GM12878 (cell line): Measurements from ENCODE around the gene NUDT14. TPM values are rescaled to one million over a fixed set of nuclear protein-coding genes. Genes with fewer than 3 reads are reported as not detected.

ENCODE experiments used
- ATAC-seq: fragments of 200-7000 bp; cut with Tn5 transposase; 3 replicates; pipeline ENCODE4 v1.9.1; 2020; ENCODE audit warnings: mild to moderate bottlenecking, moderate library complexity
- BruUV-seq: library from RNA; stranded (reverse); fragments of 400-500 nt; replicated peaks from 2 replicates; lab custom pipeline; 2021; lab: Mats Ljungman, UMichigan
- CTCF ChIA-PET: fragments of 300-600 bp; sonication (Branson Sonifier 250); formaldehyde crosslinking; extraction: SDS; loops from one replicate; lab custom pipeline; 2021; ENCODE audit warnings: inconsistent platforms; lab: Yijun Ruan, JAX
- POLR2A ChIA-PET: fragments of 350-600 bp; formaldehyde crosslinking; extraction: SDS; loops from one replicate; lab custom pipeline; 2021; ENCODE audit warnings: inconsistent platforms; lab: Charles Lee
- RAD21 ChIA-PET: fragments of 300-600 bp; sonication (Branson Sonifier 250); formaldehyde crosslinking; loops from one replicate; lab custom pipeline; 2023; ENCODE audit warnings: antibody characterized with exemption; ENCODE audit not compliant: unreplicated experiment; lab: Charles Lee
- SMC1A ChIA-PET: fragments of 300-600 bp; sonication (Branson Sonifier 250); formaldehyde crosslinking; loops from one replicate; lab custom pipeline; 2023; ENCODE audit not compliant: unreplicated experiment, uncharacterized antibody; lab: Charles Lee
- DNase-seq: peaks from one replicate; pipeline ENCODE4 v3.0.0-alpha.2; 2011; ENCODE audit warnings: low read depth, low spot score
- FAIRE-seq: peaks from 3 replicates; lab custom pipeline; 2011; peaks lifted over from hg19 to GRCh38; lab: Jason Lieb, UNC
- H2AFZ ChIP-seq: 2 replicates; pipeline ENCODE4 v1.6.0; 2011; ENCODE audit warnings: low read depth, low read length, control low read depth; ENCODE audit not compliant: control insufficient read depth
- H3K27ac ChIP-seq: 2 replicates; pipeline ENCODE4 v1.5.1; 2011; ENCODE audit warnings: control low read depth; ENCODE audit not compliant: control insufficient read depth, insufficient read depth
- H3K27me3 ChIP-seq, 2 experiments: replicated peaks in 1 of 2; 2 replicates each; pipeline versions ENCODE4 v1.6.0 to v1.6.1; 2011; ENCODE audit warnings: low read length in 1 of 2; ENCODE audit not compliant: control insufficient read depth in 2 of 2, insufficient read depth in 2 of 2
- H3K36me3 ChIP-seq, 2 experiments: 2 replicates each; pipeline ENCODE4 v1.5.1; 2011; ENCODE audit warnings: low read length in 1 of 2; ENCODE audit not compliant: control insufficient read depth in 2 of 2, insufficient read depth in 2 of 2
- H3K4me1 ChIP-seq: 2 replicates; pipeline ENCODE4 v1.6.1; 2011; ENCODE audit warnings: mild to moderate bottlenecking, low read length, moderate library complexity, mixed read lengths; ENCODE audit not compliant: control insufficient read depth, insufficient read depth
- H3K4me2 ChIP-seq: 2 replicates; pipeline ENCODE4 v1.6.0; 2011; ENCODE audit warnings: control low read depth; ENCODE audit not compliant: control insufficient read depth, insufficient read depth
- H3K4me3 ChIP-seq: fragments of 200-600 bp; sonication (generic); 2 replicates; pipeline ENCODE4 v1.5.1; 2016
- H3K79me2 ChIP-seq: 2 replicates; pipeline ENCODE4 v1.6.0; 2011; ENCODE audit warnings: low read length; ENCODE audit not compliant: control insufficient read depth, insufficient read depth
- H3K9ac ChIP-seq: 2 replicates; pipeline ENCODE4 v1.8.0; 2011; ENCODE audit warnings: low read length, control low read depth, mixed read lengths; ENCODE audit not compliant: control insufficient read depth, insufficient read depth
- H3K9me3 ChIP-seq: replicated peaks from 3 replicates; pipeline ENCODE4 v1.5.1; 2011; ENCODE audit warnings: mild to moderate bottlenecking, low read length; ENCODE audit not compliant: control insufficient read depth, insufficient read depth
- H4K20me1 ChIP-seq: 2 replicates; pipeline ENCODE4 v1.6.0; 2011; ENCODE audit not compliant: control insufficient read depth, insufficient read depth
- CBX5 ChIP-seq: sonication (generic); IDR thresholded peaks from 2 replicates; pipeline ENCODE4 v1.6.1; 2016; ENCODE audit warnings: low read depth, moderate library complexity, mild to moderate bottlenecking, inconsistent platforms
- CREB1 ChIP-seq: IDR thresholded peaks from 2 replicates; pipeline ENCODE4 v1.6.1; 2012; ENCODE audit warnings: low read depth, mild to moderate bottlenecking, inconsistent platforms
- FOXK2 ChIP-seq: fragments of 450-650 bp; IDR thresholded peaks from 2 replicates; pipeline ENCODE4 v1.6.1; 2017; ENCODE audit warnings: mild to moderate bottlenecking, moderate library complexity
- NFYB ChIP-seq: IDR thresholded peaks from 2 replicates; pipeline ENCODE4 v1.6.1; 2011; ENCODE audit warnings: low read depth, mild to moderate bottlenecking, low read length, improper control_type of control experiment, moderate library complexity; ENCODE audit not compliant: insufficient read depth
- RCOR1 ChIP-seq: conservative IDR thresholded peaks from 2 replicates; pipeline ENCODE4 v1.6.1; 2012; ENCODE audit warnings: low read depth, low read length, improper control_type of control experiment
- SMAD1 ChIP-seq: fragments of 450-650 bp; IDR thresholded peaks from 2 replicates; pipeline ENCODE4 v1.6.1; 2018; ENCODE audit warnings: mild to moderate bottlenecking, low read depth; ENCODE audit not compliant: partially characterized antibody
- SMC3 ChIP-seq: IDR thresholded peaks from 2 replicates; pipeline ENCODE4 v1.6.1; 2011; ENCODE audit warnings: low read length, improper control_type of control experiment, borderline replicate concordance
- SP1 ChIP-seq: IDR thresholded peaks from one replicate; pipeline ENCODE4 v1.6.1; 2011; ENCODE audit warnings: low read depth, low read length
- SUPT20H ChIP-seq: IDR thresholded peaks from 2 replicates; pipeline ENCODE4 v1.6.1; 2011; ENCODE audit warnings: low read depth, mild to moderate bottlenecking, low read length, moderate library complexity, borderline replicate concordance; ENCODE audit not compliant: control insufficient read depth
- SUZ12 ChIP-seq: fragments of 200-600 bp; sonication (generic); IDR thresholded peaks from one replicate; pipeline ENCODE4 v1.6.1; 2018; ENCODE audit warnings: antibody characterized with exemption, mild to moderate bottlenecking; ENCODE audit not compliant: unreplicated experiment
- TCF3 ChIP-seq: IDR thresholded peaks from 2 replicates; pipeline ENCODE4 v1.6.1; 2012; ENCODE audit warnings: low read depth, mild to moderate bottlenecking, low read length, borderline replicate concordance; ENCODE audit not compliant: insufficient read depth
- WGBS: methylation state at CpG from one replicate; pipeline ENCODE4 v1.1.6; 2016; ENCODE audit warnings: low lambda C conversion rate; ENCODE audit not compliant: insufficient replicate concordance, insufficient coverage; ENCODE audit errors: missing lambda C conversion rate; 5-methylcytosine and 5-hydroxymethylcytosine counted together
- in situ Hi-C: fragments of 300-500 bp; cut with MboI; formaldehyde crosslinking; loops from 9 replicates; pipeline ENCODE4 v1.14.3; 2018; ENCODE audit warnings: mixed read lengths
- intact Hi-C: fragments of 100-400 bp; cut with micrococcal nuclease; formaldehyde crosslinking; loops from one replicate; pipeline ENCODE4 v1.14.2; 2022; ENCODE audit not compliant: unreplicated experiment
- polyA plus RNA-seq, 11 experiments: library from polyadenylated mRNA; depleted of rRNA in 4 of 11; unstranded in 6 of 11; stranded (reverse) in 5 of 11; fragments of >200 nt; fragmentation: Nextera tagmentation in 4 of 11; fragmentation: Illumina TruSeq in 1 of 11; extraction: Ambion mirVana in 4 of 11; extraction: Trizol in 1 of 11; gene quantifications; 1 replicate in 1 of 11; 2 replicates in 10 of 11; pipeline versions ENCODE4 v1.2.1 to v1.2.3, GENCODE V29; 2011 to 2016; ENCODE audit warnings: inconsistent platforms in 2 of 11, missing spikeins in 2 of 11, low read depth in 1 of 11
- total RNA-seq, 4 experiments: library from RNA; depleted of rRNA in 3 of 4; stranded (reverse); fragments of >200 nt in 3 of 4; fragmentation: Illumina TruSeq in 1 of 4; extraction: Trizol in 1 of 4; gene quantifications; 2 replicates each; pipeline versions ENCODE4 v1.2.1 to v1.2.3, GENCODE V29; 2013 to 2021
- TF ChIP-seq, protein P1 (sequence below): fragments of 450-650 bp; IDR thresholded peaks from 2 replicates; pipeline ENCODE4 v1.6.1; 2017; ENCODE audit warnings: mild to moderate bottlenecking, low read depth, inconsistent platforms; ENCODE audit not compliant: poor library complexity, severe bottlenecking
- TF ChIP-seq, protein P2 (sequence below): fragments of 450-650 bp; IDR thresholded peaks from 2 replicates; pipeline ENCODE4 v1.6.1; 2018; ENCODE audit warnings: mild to moderate bottlenecking, low read depth, moderate library complexity; ENCODE audit not compliant: partially characterized antibody
- TF ChIP-seq, protein P3 (sequence below): IDR thresholded peaks from 2 replicates; pipeline ENCODE4 v1.6.1; 2012; ENCODE audit warnings: low read depth, low read length, improper control_type of control experiment

The NUDT14 gene
- total and polyA plus RNA-seq, 10 of the 15 experiments (the other 5 are each of a cell fraction or from before 2014, with no cell fraction given): 0.62 to 6.8 (median 4.3) TPM; not detected in 1

DNA sequence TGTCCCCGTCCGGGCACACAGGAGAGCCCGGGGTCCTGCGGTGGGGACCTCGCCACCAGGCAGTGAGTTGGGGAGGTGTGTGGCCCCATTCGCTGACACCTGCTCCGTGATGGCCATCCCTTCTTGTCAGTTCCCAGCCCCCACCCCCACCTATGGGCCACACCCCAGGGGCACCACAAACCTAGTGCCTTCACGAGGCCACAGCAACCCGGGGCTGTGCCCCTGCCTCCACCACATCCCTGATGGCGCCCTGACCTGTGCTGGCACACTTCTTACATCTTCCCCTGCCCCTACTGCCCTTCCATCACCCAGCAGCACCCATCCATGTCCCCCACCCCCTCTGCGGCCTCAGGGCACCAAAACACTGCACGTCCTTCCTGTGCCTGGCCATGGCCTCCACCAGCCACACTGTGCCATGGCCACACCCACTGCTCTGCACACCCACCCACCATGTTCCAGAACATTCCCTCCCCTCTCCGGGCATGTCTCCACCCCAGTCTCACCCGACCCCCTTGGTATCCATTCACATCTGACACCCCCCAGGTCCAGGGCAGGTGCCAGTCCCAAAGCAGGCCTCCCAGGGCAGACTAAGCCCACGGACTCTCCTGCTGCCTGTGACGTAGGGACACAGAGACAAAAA, 37.0 kb downstream of the NUDT14 start:
- ATAC-seq: no peak
- in situ Hi-C loops: no loop called here
- Histone ChIP-seq H2AFZ (no peak overlapping the region), H3K27me3 (no peaks in the 10 kb centered on the region), H3K4me2 (no peak overlapping the region), H3K27ac (no peak overlapping the region), H3K4me1 (no peaks in the 10 kb centered on the region), H3K4me3 (no peak overlapping the region), H3K79me2 (no peaks in the 10 kb centered on the region), H3K9ac (no peak overlapping the region), H3K9me3 (peaks cover 8% of the 10 kb centered on the region; the same call in 1 of the 3 replicates), H4K20me1 (no peaks in the 10 kb centered on the region), H3K36me3 (no peaks in the 10 kb centered on the region)
- ChIA-PET CTCF (no interaction called here), SMC1A (no interaction called here), RAD21 (no interaction called here), POLR2A (no interaction called here)
- FAIRE-seq: no peak
- no peak for DNase-seq
- TF ChIP-seq SMC3: no peak
- TF ChIP-seq NFYB: no peak
- TF ChIP-seq SUZ12: no peak
- TF ChIP-seq TCF3: no peak
- TF ChIP-seq SP1: no peak
- TF ChIP-seq, protein P1, sequence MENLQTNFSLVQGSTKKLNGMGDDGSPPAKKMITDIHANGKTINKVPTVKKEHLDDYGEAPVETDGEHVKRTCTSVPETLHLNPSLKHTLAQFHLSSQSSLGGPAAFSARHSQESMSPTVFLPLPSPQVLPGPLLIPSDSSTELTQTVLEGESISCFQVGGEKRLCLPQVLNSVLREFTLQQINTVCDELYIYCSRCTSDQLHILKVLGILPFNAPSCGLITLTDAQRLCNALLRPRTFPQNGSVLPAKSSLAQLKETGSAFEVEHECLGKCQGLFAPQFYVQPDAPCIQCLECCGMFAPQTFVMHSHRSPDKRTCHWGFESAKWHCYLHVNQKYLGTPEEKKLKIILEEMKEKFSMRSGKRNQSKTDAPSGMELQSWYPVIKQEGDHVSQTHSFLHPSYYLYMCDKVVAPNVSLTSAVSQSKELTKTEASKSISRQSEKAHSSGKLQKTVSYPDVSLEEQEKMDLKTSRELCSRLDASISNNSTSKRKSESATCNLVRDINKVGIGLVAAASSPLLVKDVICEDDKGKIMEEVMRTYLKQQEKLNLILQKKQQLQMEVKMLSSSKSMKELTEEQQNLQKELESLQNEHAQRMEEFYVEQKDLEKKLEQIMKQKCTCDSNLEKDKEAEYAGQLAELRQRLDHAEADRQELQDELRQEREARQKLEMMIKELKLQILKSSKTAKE: no peak
- no peak for TF ChIP-seq SUPT20H
- TF ChIP-seq RCOR1: no peak
- TF ChIP-seq SMAD1: no peak
- TF ChIP-seq, protein P2, sequence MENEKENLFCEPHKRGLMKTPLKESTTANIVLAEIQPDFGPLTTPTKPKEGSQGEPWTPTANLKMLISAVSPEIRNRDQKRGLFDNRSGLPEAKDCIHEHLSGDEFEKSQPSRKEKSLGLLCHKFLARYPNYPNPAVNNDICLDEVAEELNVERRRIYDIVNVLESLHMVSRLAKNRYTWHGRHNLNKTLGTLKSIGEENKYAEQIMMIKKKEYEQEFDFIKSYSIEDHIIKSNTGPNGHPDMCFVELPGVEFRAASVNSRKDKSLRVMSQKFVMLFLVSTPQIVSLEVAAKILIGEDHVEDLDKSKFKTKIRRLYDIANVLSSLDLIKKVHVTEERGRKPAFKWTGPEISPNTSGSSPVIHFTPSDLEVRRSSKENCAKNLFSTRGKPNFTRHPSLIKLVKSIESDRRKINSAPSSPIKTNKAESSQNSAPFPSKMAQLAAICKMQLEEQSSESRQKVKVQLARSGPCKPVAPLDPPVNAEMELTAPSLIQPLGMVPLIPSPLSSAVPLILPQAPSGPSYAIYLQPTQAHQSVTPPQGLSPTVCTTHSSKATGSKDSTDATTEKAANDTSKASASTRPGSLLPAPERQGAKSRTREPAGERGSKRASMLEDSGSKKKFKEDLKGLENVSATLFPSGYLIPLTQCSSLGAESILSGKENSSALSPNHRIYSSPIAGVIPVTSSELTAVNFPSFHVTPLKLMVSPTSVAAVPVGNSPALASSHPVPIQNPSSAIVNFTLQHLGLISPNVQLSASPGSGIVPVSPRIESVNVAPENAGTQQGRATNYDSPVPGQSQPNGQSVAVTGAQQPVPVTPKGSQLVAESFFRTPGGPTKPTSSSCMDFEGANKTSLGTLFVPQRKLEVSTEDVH: no peak
- no peak for TF ChIP-seq CREB1
- TF ChIP-seq, protein P3, sequence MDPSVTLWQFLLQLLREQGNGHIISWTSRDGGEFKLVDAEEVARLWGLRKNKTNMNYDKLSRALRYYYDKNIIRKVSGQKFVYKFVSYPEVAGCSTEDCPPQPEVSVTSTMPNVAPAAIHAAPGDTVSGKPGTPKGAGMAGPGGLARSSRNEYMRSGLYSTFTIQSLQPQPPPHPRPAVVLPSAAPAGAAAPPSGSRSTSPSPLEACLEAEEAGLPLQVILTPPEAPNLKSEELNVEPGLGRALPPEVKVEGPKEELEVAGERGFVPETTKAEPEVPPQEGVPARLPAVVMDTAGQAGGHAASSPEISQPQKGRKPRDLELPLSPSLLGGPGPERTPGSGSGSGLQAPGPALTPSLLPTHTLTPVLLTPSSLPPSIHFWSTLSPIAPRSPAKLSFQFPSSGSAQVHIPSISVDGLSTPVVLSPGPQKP: no peak
- no peak for TF ChIP-seq FOXK2
- no peak for TF ChIP-seq CBX5
- intact Hi-C loops: no loop called here
- WGBS: 57% methylated on average over 15 of the region's 16 CpGs
- no TSS peak for BruUV-seq
